Measurements from ENCODE around the gene SLF2. TPM values are rescaled to one million over a fixed set of nuclear protein-coding genes. Genes with fewer than 3 reads are reported as not detected.
A peak's percentile ranks its signal among the peaks of the same experiment; 100 is the strongest.
"Not testable (repeated sequence)": the region's sequence is repeated elsewhere in the genome, so short reads cannot be mapped to it uniquely, and the experiment has no call there.

The SLF2 gene
- total RNA-seq, 1 experiment from 2014 or later = 43.0 TPM

- peaks cover 0 to 13% of the 10 kb centered on the region in 2 experiments; a peak in 2 of 4 replicates for H3K36me3 ChIP-seq (ENCODE audit: control insufficient read depth in 1 of 2, insufficient read depth in 2 of 2, low read length in 2 of 2)
- H3K79me2 ChIP-seq (ENCODE audit: insufficient read depth, low read length); H3K4me2 ChIP-seq (ENCODE audit: low read length); H3K27ac ChIP-seq (ENCODE audit: low read depth, low read length); H3K4me3 ChIP-seq (replicated peaks in 1 of 2; ENCODE audit: low read depth in 1 of 2, low read length in 2 of 2); RAD21 ChIA-PET (ENCODE audit: low non-redundant PET in 1 of 2, low total read pairs in 2 of 2, uncharacterized antibody in 2 of 2, unreplicated experiment in 2 of 2); CTCF ChIA-PET; H3K27me3 ChIP-seq (ENCODE audit: insufficient read depth, low read length); intact Hi-C loops (cut with micrococcal nuclease); H4K20me1 ChIP-seq (ENCODE audit: insufficient read depth); POLR2A ChIA-PET; BruUV-seq (replicated peaks); ATAC-seq; H3K9ac ChIP-seq (ENCODE audit: low read length); DNase-seq (ENCODE audit: low read depth, low spot score); H3K9me3 ChIP-seq (ENCODE audit: control insufficient read depth in 1 of 2, insufficient read depth in 1 of 2, low read depth in 1 of 2, low read length in 2 of 2); H3K9me2 ChIP-seq (ENCODE audit: insufficient read depth); H2AFZ ChIP-seq (ENCODE audit: low read depth, low read length, poor library complexity, severe bottlenecking): not testable (repeated sequence)
- H3K4me1 ChIP-seq (ENCODE audit: control insufficient read depth in 1 of 2, insufficient read depth in 2 of 2, low read length in 2 of 2) = peaks cover 10 to 23% of the 10 kb centered on the region in 2 experiments; a peak in 3 of 4 replicates
Observed at GRCh38 chr10:100975397-100975796, 62.6 kb downstream of the SLF2 start.

GRCh38 chr10:100976906-100977305 lies 64.1 kb downstream of the SLF2 start:
- H3K4me2 ChIP-seq (ENCODE audit: low read length) = peak overlapping the region; percentile 19; the same call in 1 of the 2 replicates
- H4K20me1 ChIP-seq (ENCODE audit: insufficient read depth) = no peaks in the 10 kb centered on the region
- intact Hi-C loops (cut with micrococcal nuclease) = no loop called here
- peaks cover 3 to 8% of the 10 kb centered on the region in 2 experiments; a peak in 3 of 4 replicates for H3K4me1 ChIP-seq (ENCODE audit: control insufficient read depth in 1 of 2, insufficient read depth in 2 of 2, low read length in 2 of 2)
- ChIA-PET POLR2A (no interaction called here), CTCF (no interaction called here), RAD21 (ENCODE audit: low non-redundant PET in 1 of 2, low total read pairs in 2 of 2, uncharacterized antibody in 2 of 2, unreplicated experiment in 2 of 2) (no interaction called here)
- H3K9me3 ChIP-seq (ENCODE audit: control insufficient read depth in 1 of 2, insufficient read depth in 1 of 2, low read depth in 1 of 2, low read length in 2 of 2) = no peaks in the 10 kb centered on the region
- H3K27me3 ChIP-seq (ENCODE audit: insufficient read depth, low read length) = no peaks in the 10 kb centered on the region
- no peak overlapping the region for H2AFZ ChIP-seq (ENCODE audit: low read depth, low read length, poor library complexity, severe bottlenecking)
- no peak overlapping the region for H3K27ac ChIP-seq (ENCODE audit: low read depth, low read length)
- peaks cover 4 to 14% of the 10 kb centered on the region in 2 experiments; a peak in 3 of 4 replicates for H3K36me3 ChIP-seq (ENCODE audit: control insufficient read depth in 1 of 2, insufficient read depth in 2 of 2, low read length in 2 of 2)
- no peaks in the 10 kb centered on the region for H3K9me2 ChIP-seq (ENCODE audit: insufficient read depth)
- BruUV-seq (replicated peaks) = no TSS peak
- H3K79me2 ChIP-seq (ENCODE audit: insufficient read depth, low read length) = no peaks in the 10 kb centered on the region
- ATAC-seq = no peak
- no peak for DNase-seq (ENCODE audit: low read depth, low spot score)
- no peak overlapping the region for H3K9ac ChIP-seq (ENCODE audit: low read length)
- no peak overlapping the region for H3K4me3 ChIP-seq (replicated peaks in 1 of 2; ENCODE audit: low read depth in 1 of 2, low read length in 2 of 2)
- TF ChIP-seq ELF1 (IDR thresholded peaks at IDR 0.05; ENCODE audit: borderline replicate concordance, low read depth) (no peak), CEBPB (IDR thresholded peaks at IDR 0.05; ENCODE audit: low read depth) (no peak), TCF7L2 (IDR thresholded peaks at IDR 0.05; ENCODE audit: borderline replicate concordance, extremely low read depth, insufficient read depth, insufficient read length) (no peak), SRF (IDR thresholded peaks at IDR 0.05; ENCODE audit: low read depth) (no peak), SIN3A (IDR thresholded peaks at IDR 0.05; ENCODE audit: low read depth) (no peak), RAD21 (IDR thresholded peaks at IDR 0.05; ENCODE audit: low read depth) (no peak), EGR1 (IDR thresholded peaks at IDR 0.05; ENCODE audit: low read depth) (no peak), EZH2phosphoT487 (IDR thresholded peaks at IDR 0.05; ENCODE audit: borderline replicate concordance) (no peak), ATF3 (IDR thresholded peaks at IDR 0.05) (no peak), MAX (IDR thresholded peaks at IDR 0.05) (no peak), POLR2AphosphoS5 (IDR thresholded peaks at IDR 0.05; ENCODE audit: low read depth, low read length) (no peak), ZBTB33 (IDR thresholded peaks at IDR 0.05; ENCODE audit: extremely low read depth, insufficient replicate concordance, low read length) (no peak), CBX3 (IDR thresholded peaks at IDR 0.05; ENCODE audit: low read depth) (no peak), ZNF274 (IDR thresholded peaks at IDR 0.05; ENCODE audit: low read depth, low read length) (no peak), REST (IDR thresholded peaks at IDR 0.05; ENCODE audit: low read depth) (no peak), EZH2 (IDR thresholded peaks at IDR 0.05) (no peak)

All from HCT116 (cell line).